Cardiac septum (tissue), 1 donor: ENCODE results near the gene DOCK3. TPM values are rescaled to one million over a fixed set of nuclear protein-coding genes. Genes with fewer than 3 reads are reported as not detected.

Experiments used
- DNase-seq: peaks from one replicate; pipeline ENCODE4 v3.0.0-alpha.2; 2020; ENCODE audit warnings: low spot score
- intact Hi-C: fragments of 100-400 bp; cut with DNase I; formaldehyde crosslinking; loops from one replicate; pipeline ENCODE4 v1.14.0; 2022
- microRNA-seq: library from miRNA; unstranded; fragments of <30 nt; microRNA quantifications from one replicate; pipeline ENCODE4 v1.2.0, GENCODE V29; 2020
- total RNA-seq: library from RNA; stranded (reverse); fragmentation: NEBNext Ultra II Directional; extraction: Animal tissue kit (Norgen Biotek cat#: 25700); gene quantifications from one replicate; pipeline ENCODE4 v1.2.1, GENCODE V29; 2021
- donor health status: DM: no; HTN: no; CAD: no.

Gene DOCK3
- total RNA-seq, 1 donor from 2014 or later = 6.1 TPM

- intact Hi-C loops = no loop called here
Observed at GRCh38 chr3:51395493-51396213, 720.9 kb downstream of the DOCK3 start.

GRCh38 chr3:51396401-51396800 is 721.7 kb downstream of the DOCK3 start:
- intact Hi-C loops = no loop called here
- peak; percentile 17 for DNase-seq

More at GRCh38 chr3:51395493-51396213, 720.9 kb downstream of the DOCK3 start:
- DNase-seq = peak; percentile 12

DNA sequence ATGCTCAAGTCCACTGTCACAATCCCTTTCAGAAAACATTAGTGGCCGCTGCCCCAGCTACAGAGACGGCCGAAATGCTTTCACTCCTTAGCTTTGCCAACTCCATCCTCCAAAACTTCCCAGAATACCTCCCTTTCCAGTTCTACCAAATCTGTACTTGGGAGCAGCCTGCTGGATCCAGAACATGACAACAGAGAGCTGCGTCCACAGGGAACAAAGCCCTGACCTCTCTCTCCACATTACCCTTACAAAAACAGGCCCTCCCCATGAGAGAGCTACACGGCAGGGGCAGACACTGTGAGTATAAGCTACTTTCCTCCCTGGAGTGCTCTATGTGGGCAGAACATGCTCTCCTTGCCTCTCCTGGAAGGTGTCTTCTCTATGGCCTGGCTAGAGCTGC is 722.7 kb downstream of the DOCK3 start:
- intact Hi-C loops = no loop called here
- peak; percentile 51 for DNase-seq

DNA sequence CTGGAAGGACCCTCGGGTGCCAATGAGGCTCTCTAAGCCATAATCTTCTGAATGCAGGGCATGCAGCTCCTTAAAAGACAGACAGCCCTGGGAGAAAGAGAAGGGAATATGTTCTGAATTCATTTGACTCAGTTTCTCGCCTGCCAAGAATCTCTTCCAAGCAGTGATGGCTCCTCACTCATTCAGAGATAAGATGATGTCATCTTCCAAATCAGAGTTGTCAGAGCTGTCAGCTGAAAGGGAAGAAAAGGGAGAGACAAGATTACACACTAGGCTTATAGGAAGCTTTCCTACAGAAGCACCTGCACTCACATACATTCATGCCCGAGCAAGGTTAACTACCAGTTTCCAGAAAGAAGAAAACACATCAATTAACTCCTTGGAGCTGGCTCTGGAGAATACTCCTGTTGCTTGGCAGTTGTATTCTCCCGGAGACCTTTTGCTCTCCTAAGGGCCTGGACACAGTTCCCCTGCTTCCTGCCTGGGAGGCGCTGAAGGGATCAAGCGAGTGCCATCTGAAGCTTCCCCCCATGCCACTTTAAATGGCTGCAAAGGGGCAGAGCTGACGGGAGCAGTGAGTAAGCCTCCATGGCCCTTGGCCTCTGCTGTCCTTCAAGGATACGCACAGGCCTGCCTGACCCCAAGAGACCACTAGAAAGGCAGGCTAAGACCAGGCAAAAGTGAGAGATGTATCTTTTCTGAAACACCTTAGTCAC is 724.0 kb downstream of the DOCK3 start:
- no peak for DNase-seq
- intact Hi-C loops = no loop called here

- DNase-seq = no peak
- intact Hi-C loops = no loop called here
Observed at GRCh38 chr3:51400166-51400565, 725.4 kb downstream of the DOCK3 start.

GRCh38 chr3:51401735-51402134 is 727.0 kb downstream of the DOCK3 start:
- intact Hi-C loops = no loop called here
- no peak for DNase-seq

DNA sequence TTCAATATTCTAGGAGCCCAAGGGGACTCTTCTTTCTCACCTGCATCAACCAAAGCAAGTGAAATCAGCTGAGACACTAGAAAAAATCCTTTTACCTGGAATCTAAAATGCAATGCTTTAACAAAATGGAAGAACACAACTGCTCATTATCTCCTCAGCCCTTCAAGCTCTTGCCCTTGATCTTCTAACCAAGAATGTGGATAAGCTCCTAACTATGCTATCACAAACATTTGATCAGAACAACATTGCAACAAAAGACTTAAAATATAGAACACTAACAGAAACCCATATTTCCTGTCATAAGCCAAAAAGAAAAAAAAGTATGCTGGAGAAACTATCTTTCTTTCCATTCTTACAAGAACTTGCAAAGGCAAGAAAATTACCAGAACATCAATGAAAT is 728.9 kb downstream of the DOCK3 start:
- intact Hi-C loops = no loop called here
- no peak for DNase-seq

- no peak for DNase-seq
- intact Hi-C loops = no loop called here
Observed at GRCh38 chr3:51408021-51408420, 733.3 kb downstream of the DOCK3 start.

DNA sequence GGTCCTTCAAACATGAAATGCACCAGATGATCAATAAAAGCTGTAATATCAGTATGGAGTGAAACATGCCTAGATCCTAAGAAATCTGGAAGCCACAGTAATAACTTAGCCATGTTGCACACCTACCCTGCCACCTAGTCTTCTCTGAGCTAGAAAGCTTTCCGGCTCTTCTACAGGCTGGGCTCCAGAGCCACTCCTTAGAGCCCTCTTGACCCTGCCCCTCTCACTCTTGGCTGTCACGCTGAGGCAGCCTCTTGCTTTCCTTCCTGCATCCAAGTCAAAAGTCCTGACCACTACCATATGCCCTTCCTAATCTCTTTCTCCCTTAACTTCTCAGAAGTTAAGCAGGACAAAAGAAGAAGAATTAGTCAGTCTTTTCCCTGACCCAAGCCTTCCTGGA is 734.1 kb downstream of the DOCK3 start:
- DNase-seq = no peak
- intact Hi-C loops = no loop called here

GRCh38 chr3:51422211-51422610 is 747.5 kb downstream of the DOCK3 start:
- intact Hi-C loops = no loop called here
- DNase-seq = no peak

DNA sequence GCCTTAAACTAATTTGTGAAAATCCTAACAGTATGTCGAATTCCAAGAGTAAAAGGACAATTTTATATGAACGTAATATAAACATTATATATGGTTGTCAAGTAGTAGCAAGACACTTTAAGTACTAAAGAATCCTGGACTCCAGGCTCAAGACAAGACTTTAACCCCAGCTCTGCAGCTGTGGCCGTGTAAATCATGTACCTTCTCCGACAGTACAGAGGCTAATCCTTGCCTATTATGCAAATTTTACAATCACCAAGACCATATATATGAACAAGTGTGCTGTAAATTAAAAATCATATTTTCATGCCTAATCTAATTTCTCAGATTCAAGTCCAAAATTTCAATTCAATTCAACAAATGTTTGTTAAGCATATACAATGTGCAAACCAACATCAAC is 752.2 kb downstream of the DOCK3 start:
- DNase-seq = no peak
- intact Hi-C loops = no loop called here

DNA sequence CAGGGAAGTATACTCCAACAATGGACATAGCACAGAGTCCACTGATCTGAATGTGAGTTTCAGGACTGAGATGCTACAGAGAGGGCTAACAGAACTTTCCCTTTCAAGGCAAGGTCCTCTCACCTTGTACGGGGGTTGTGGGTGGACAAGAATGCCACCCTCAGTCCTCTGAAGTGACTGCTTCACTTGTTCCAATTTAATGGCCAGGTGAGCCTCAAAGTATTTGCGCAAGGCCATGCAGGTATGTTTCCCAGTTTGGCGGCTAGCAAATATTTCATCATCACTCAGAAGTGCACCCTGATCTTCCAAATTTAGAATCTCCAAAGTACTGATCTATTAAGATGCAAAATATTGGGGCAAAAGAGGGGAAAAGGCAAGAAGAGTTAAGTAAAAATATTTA is 754.4 kb downstream of the DOCK3 start:
- no peak for DNase-seq
- intact Hi-C loops = no loop called here

Small RNAs within 50 kb of the gene (microRNA-seq; reads per million reads assigned to microRNA genes)
- 2.7 reads per million for gene MIR4787

Other genes starting within 250 kb of the DOCK3 start
- 1.4 TPM for gene CACNA2D2, start 171.3 kb upstream of the DOCK3 start, total RNA-seq
- gene C3orf18, start 107.2 kb upstream of the DOCK3 start, total RNA-seq = 35.7 TPM
- 14.4 TPM for gene HEMK1, start 105.4 kb upstream of the DOCK3 start, total RNA-seq
- gene CISH, start 63.2 kb upstream of the DOCK3 start, total RNA-seq = 21.1 TPM
- gene MAPKAPK3, start 57.8 kb upstream of the DOCK3 start, total RNA-seq = 266 TPM